Stimulated activated CD4-positive, alpha-beta T cell treated with anti-CD3 and anti-CD28 coated beads, Interleukin-12 subunit alpha, Interleukin-12 subunit beta, amount 100 ng/mL, for 48 hours (primary cell): Measurements from ENCODE around the gene MRPL21.

Source experiments
- DNase-seq, 3 donors: peaks; one replicate each; pipeline ENCODE4 v3.0.0-alpha.2; 2020; ENCODE audit warnings: low read depth in 2 of 3, low spot score in 1 of 3

The MRPL21 gene

GRCh38 chr11:68843052-68843561 lies 60.5 kb downstream of the MRPL21 start:
- DNase-seq = peak in 1 of 3 donors; percentile 32

- DNase-seq = no peak
These were observed 61.1 kb downstream of the MRPL21 start for GRCh38 chr11:68842427-68843051.

GRCh38 chr11:68841718-68842426 lies 61.8 kb downstream of the MRPL21 start, which contains the start of gene CPT1A:
CPT1A (minus strand) TSS chr11:68841916; CDS start chr11:68815474, 26,442 bp downstream.
- DNase-seq = peak in 2 of 3 donors; percentile 43 to 65
